ENCODE measurements around the gene CENPN.

CENPN gene

DNA sequence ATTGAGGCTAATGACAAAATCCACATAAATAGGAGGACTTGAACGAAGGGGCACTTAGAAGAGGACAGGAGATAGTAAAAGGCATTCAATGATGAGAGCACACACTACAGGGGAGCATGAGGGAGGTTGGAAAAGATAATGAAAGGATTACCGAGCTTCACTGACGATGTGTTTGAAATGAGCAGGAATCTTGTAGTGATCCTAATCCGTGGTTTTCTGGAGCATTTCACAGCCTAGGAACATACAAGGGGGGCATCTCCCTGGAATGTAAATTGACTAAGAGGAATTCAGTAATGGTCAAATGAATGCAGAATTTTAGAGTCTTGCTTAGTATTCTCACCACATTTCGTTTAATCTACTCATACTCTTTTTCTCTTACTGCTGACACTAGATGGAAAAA lies 33.8 kb downstream of the CENPN start:
- no peak overlapping the region for H3K27ac ChIP-seq
- no peak for TF ChIP-seq ZFX (IDR thresholded peaks at IDR 0.05; ENCODE audit: borderline replicate concordance)
- TF ChIP-seq, protein P1, sequence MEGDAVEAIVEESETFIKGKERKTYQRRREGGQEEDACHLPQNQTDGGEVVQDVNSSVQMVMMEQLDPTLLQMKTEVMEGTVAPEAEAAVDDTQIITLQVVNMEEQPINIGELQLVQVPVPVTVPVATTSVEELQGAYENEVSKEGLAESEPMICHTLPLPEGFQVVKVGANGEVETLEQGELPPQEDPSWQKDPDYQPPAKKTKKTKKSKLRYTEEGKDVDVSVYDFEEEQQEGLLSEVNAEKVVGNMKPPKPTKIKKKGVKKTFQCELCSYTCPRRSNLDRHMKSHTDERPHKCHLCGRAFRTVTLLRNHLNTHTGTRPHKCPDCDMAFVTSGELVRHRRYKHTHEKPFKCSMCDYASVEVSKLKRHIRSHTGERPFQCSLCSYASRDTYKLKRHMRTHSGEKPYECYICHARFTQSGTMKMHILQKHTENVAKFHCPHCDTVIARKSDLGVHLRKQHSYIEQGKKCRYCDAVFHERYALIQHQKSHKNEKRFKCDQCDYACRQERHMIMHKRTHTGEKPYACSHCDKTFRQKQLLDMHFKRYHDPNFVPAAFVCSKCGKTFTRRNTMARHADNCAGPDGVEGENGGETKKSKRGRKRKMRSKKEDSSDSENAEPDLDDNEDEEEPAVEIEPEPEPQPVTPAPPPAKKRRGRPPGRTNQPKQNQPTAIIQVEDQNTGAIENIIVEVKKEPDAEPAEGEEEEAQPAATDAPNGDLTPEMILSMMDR (IDR thresholded peaks at IDR 0.05): no peak

DNA sequence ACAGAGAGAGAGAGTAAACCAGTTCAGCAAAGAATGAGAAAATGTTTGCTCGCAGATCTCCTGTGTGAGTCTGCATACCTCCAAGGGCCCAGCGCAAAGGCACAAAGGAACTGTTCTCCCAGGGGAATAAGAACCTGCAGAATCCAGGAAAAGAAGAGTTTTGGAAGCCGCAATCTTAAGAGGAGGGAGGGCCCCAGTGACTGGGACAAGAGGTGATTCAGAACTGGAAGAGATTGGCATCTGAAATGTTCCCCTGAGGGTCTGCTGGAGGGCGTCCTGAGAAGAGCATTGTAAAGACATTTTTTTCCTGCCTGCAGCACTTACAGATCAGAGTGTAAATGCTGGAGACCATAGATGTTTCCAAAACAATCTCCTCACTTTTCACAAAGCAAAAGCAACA lies 34.7 kb downstream of the CENPN start:
- H3K27ac ChIP-seq: no peak overlapping the region
- TF ChIP-seq, protein P1 (IDR thresholded peaks at IDR 0.05): no peak
- no peak for TF ChIP-seq ZFX (IDR thresholded peaks at IDR 0.05; ENCODE audit: borderline replicate concordance)

DNA sequence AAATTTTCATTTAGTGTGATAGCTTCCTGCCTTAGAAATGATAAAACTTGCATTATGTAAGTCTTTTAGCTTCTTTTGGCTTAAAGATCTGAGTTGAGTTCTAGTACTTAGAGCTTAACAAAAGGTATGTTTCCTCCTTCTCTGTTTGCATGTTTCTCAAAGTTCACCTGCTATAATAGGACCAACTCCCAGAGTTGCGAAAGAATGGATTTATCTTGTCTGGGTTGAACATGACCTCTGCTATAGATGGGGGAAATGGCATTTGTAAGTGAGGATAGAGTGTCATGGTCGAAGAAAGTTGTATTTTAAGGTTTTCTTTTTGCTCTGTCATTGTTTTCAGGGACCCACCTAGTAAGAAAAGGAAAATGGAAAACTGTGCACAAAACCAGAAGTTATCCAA lies 35.8 kb downstream of the CENPN start:
- TF ChIP-seq ZFX (IDR thresholded peaks at IDR 0.05; ENCODE audit: borderline replicate concordance): no peak
- TF ChIP-seq, protein P1 (IDR thresholded peaks at IDR 0.05): no peak
- no peak overlapping the region for H3K27ac ChIP-seq

DNA sequence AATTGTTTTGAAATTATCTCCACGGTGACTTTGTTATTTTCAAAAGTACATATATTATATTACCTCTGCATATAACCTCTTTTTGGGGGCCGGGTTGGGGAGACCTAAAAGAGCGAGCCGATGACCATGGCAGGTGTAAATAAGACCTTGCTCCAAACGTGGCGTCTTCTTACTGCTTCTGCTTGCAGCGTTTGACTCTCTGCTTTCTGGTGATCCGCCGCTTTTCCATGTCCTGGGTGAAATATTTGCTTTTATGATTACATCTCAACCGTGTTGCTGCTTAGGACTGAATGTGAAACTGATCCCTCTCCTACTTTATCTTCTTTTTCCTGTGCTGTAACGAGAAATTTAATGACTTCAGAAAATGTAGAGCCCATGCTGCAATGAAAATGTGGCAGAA lies 46.7 kb downstream of the CENPN start:
- TF ChIP-seq ZFX (IDR thresholded peaks at IDR 0.05; ENCODE audit: borderline replicate concordance): no peak
- TF ChIP-seq, protein P1 (IDR thresholded peaks at IDR 0.05): no peak
- no peak overlapping the region for H3K27ac ChIP-seq

DNA sequence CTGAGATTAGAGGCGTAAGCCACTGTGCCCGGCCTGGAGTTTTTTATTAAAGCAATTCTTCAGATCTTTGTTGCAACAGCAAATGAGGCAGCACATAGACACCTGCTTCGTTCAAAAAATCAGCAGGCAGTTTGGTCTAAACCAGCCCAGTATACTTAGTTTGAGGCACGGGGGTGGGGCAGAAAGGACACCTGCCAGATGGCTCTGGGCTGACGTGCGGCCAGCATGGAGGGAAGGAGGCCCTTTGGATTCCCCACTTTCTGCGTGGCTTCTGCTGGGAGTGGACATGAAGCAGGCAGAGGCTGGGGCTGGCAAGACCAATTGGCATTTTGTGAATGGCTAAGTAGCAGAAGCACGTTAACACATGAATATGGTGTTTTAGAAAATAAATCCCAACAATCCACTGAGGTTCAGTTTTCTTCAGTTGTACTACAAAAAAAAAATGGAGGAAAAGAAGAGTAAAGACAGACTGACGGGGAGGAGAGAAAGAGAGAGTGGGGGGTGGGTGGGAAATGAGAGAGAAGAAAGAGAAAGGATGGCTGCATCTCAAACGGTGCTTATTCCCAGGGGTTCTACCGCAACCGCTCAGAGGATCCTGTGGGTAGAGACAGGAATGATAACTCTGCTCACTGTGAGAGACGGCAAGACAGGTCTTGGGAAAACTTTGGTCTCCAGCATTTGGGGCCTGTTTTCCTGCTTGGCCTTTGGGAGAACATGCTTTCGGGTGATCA lies 53.7 kb downstream of the CENPN start:
- TF ChIP-seq, protein P1 (IDR thresholded peaks at IDR 0.05): no peak
- no peak overlapping the region for H3K27ac ChIP-seq

DNA sequence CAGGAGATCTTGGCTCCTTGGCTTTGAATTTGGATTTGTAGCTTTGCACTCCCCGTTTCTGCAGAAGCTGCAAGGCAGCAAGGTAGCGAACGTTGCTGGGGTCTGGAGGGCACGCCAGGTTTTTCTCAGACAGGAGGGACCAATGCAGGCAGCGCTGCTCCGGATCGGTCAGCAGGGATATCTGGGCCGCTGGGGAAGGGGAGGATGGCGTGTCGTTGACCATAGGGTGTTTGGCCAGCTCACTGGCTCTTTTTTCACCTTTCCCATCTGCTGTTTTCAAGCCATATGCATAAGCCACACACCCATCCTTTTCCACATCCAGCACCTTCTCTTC lies 54.3 kb downstream of the CENPN start:
- no peak overlapping the region for H3K27ac ChIP-seq
- TF ChIP-seq, protein P1 (IDR thresholded peaks at IDR 0.05): no peak
- no peak for TF ChIP-seq ZFX (IDR thresholded peaks at IDR 0.05; ENCODE audit: borderline replicate concordance)

DNA sequence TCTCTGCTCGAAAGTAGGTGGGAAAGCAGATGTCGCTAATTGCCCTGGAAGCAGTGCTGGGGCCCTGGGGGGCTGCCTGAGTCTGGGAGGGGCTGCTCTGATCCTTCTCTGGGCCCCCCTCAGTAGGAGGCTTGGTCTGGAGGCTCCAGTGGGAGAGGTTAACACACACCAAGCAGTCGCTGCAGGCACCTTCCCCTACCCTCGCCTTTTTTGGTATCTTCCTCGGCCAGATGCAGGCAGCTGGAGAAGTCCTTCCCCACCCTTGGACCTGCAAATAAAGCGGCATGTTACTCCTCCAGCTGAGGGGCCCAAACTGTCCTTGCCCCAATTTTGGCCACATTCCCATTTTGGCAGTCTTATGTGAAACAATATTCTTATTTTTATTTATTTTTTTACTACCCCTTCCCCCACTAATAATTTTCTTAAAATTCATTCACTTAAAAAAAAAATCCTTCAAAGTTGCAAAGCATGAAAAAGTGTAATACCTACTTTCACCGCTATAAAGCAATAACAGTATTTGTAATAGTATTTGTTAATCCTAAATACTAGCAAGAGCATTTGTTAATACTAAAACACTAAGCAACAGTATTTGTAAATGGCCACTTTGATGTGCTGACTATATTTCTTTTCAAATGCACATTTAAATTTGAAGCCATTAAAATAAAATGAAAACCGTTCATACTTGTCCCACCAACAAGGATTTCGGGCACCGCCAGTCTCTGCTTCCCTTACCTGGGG lies 55.0 kb downstream of the CENPN start:
- TF ChIP-seq, protein P1 (IDR thresholded peaks at IDR 0.05): no peak
- no peak for TF ChIP-seq ZFX (IDR thresholded peaks at IDR 0.05; ENCODE audit: borderline replicate concordance)
- no peak overlapping the region for H3K27ac ChIP-seq

All from 22Rv1 (cell line).